ENCODE results near the gene DGCR6L.
"Not testable (repeated sequence)": the region's sequence is repeated elsewhere in the genome, so short reads cannot be mapped to it uniquely, and the experiment has no call there.

The DGCR6L gene

GRCh38 chr22:20290045-20290392 is 29.8 kb downstream of the DGCR6L start:
- H3K9me3 ChIP-seq = no peaks in the 10 kb centered on the region
- H3K27me3 ChIP-seq = no peaks in the 10 kb centered on the region
- no peaks in the 10 kb centered on the region for H3K36me3 ChIP-seq
- H3K4me3 ChIP-seq (ENCODE audit: low read depth in 1 of 2, low read length in 1 of 2) = no peak overlapping the region
- H3K4me1 ChIP-seq (ENCODE audit: control insufficient read depth in 1 of 2, insufficient read depth in 1 of 2, low read depth in 1 of 2, low read length in 1 of 2) = no peaks in the 10 kb centered on the region
- no peak overlapping the region for H3K27ac ChIP-seq
- TF ChIP-seq CTCF (IDR thresholded peaks at IDR 0.05) = no peak

DNA sequence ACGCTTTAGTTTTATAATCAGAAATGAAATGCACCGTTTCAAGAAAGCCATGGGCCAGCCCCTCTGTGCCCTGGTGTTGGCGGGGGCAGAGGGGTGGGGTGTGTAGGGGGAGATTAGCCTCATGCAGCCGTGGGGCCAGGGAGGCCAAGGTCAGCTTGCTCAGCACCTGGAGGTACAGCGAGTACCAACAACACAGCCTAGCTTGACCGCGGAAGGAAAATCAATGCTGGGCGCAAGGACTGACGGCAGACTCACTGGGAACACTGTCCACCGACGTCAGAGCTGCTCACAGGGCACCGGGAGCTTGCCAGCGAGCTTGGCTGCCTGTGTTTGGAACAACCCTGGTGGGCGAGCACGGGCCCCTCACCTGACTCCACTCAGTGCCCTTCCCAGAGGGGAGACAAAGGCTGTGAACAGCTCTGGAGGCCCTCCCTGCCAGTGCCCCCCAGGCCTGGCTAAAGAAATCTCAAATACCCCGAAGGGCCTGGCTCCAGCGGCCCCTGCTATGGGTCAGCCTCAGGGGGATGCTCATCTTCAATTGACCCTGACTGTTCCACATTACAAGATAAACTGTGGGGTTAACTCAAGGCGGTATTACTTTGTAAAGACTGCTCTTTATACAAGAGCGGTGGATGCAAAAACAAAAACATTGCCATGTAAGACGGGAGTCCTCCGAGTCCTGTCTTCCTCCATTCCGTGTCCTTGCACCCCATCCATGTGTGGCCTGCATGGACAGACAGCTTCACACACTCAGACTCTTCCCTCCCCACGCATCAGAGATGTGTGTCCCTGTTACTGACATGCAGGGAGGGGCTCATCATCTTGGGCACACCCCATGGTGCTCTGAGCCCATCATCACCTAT is 30.4 kb downstream of the DGCR6L start:
- not testable (repeated sequence) for H3K27me3 ChIP-seq; H3K9me3 ChIP-seq; H3K36me3 ChIP-seq; H3K4me3 ChIP-seq (ENCODE audit: low read depth in 1 of 2, low read length in 1 of 2); H3K27ac ChIP-seq; H3K4me1 ChIP-seq (ENCODE audit: control insufficient read depth in 1 of 2, insufficient read depth in 1 of 2, low read depth in 1 of 2, low read length in 1 of 2)

DNA sequence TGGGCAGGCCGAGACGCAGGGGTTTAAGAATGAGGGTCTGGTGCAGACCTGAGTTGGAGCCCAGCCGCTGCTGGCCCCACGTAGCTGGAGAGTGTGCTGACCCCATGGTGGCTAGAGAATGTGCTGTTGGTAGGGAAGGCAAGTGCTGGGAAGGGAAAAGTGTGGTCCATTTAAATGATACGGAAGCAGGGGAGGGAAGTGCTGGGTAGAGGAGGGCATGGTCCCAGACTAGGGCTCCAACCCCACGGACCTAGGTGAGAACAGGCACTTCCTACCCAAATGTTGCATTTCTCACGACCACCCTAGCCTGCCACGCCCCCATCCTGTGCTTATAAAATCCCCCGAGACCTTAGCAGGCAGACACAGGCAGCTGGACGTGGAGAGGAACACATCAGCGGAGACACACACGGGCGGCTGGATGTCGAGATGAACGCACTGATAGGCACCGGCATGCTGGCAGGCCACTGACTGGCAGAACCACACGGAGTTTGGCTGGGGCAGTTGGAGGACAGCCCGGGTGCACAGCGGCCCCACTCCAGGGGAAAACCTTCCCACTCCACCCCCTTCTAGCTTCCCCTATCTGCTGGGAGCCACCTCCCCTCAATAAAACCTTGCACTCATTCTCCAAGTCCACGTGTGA is 33.0 kb downstream of the DGCR6L start:
- not testable (repeated sequence) for H3K36me3 ChIP-seq, H3K27me3 ChIP-seq, H3K27ac ChIP-seq

GRCh38 chr22:20286312-20286660 is 33.6 kb downstream of the DGCR6L start:
- H3K4me1 ChIP-seq (ENCODE audit: control insufficient read depth in 1 of 2, insufficient read depth in 1 of 2, low read depth in 1 of 2, low read length in 1 of 2) = not testable (repeated sequence)

More for the DNA sequence above, 33.0 kb downstream of the DGCR6L start:
- H3K4me3 ChIP-seq (ENCODE audit: low read depth in 1 of 2, low read length in 1 of 2); H3K9me3 ChIP-seq; H3K4me1 ChIP-seq (ENCODE audit: control insufficient read depth in 1 of 2, insufficient read depth in 1 of 2, low read depth in 1 of 2, low read length in 1 of 2): not testable (repeated sequence)

GRCh38 chr22:20285473-20286311 is 34.2 kb downstream of the DGCR6L start:
- not testable (repeated sequence) for H3K27ac ChIP-seq; H3K4me3 ChIP-seq (ENCODE audit: low read depth in 1 of 2, low read length in 1 of 2); H3K27me3 ChIP-seq; H3K9me3 ChIP-seq; H3K36me3 ChIP-seq; H3K4me1 ChIP-seq (ENCODE audit: control insufficient read depth in 1 of 2, insufficient read depth in 1 of 2, low read depth in 1 of 2, low read length in 1 of 2)
- peak; percentile 83 for TF ChIP-seq CTCF (IDR thresholded peaks at IDR 0.05)

More at GRCh38 chr22:20286312-20286660, 33.6 kb downstream of the DGCR6L start:
- H3K9me3 ChIP-seq; H3K36me3 ChIP-seq; H3K4me3 ChIP-seq (ENCODE audit: low read depth in 1 of 2, low read length in 1 of 2); H3K27ac ChIP-seq; H3K27me3 ChIP-seq: not testable (repeated sequence)

- Histone ChIP-seq H3K27me3 (no peaks in the 10 kb centered on the region), H3K4me1 (ENCODE audit: control insufficient read depth in 1 of 2, insufficient read depth in 1 of 2, low read depth in 1 of 2, low read length in 1 of 2) (no peaks in the 10 kb centered on the region), H3K4me3 (ENCODE audit: low read depth in 1 of 2, low read length in 1 of 2) (no peak overlapping the region), H3K36me3 (no peaks in the 10 kb centered on the region), H3K9me3 (no peaks in the 10 kb centered on the region), H3K27ac (no peak overlapping the region)
- TF ChIP-seq CTCF (IDR thresholded peaks at IDR 0.05) = no peak
Observed at GRCh38 chr22:20284471-20285086, 35.3 kb downstream of the DGCR6L start.

Measured in neutrophil (primary cell).